OCI-LY1 (cell line): ENCODE results near the gene UBR3.

Experiments
- CTCF ChIP-seq: fragments of 200-600 bp; sonication (generic), shearing (Covaris generic); IDR thresholded peaks from 2 replicates; pipeline ENCODE4 v1.5.1; 2017; ENCODE audit warnings: mild to moderate bottlenecking, antibody characterized with exemption, low read length, moderate library complexity, mixed read lengths
- EZH2 ChIP-seq: fragments of 200-600 bp; sonication (generic), shearing (Covaris generic); IDR thresholded peaks from 2 replicates; pipeline ENCODE4 v1.8.0; 2017; ENCODE audit warnings: borderline replicate concordance, mixed run types, mild to moderate bottlenecking, antibody characterized with exemption, low read length, moderate library complexity, mixed read lengths

- TF ChIP-seq CTCF (no peak), EZH2 (no peak)
These were observed 11.7 kb downstream of the UBR3 start for GRCh38 chr2:169838743-169839489.
